WTC11 (cell line): ENCODE measurements around the gene PDE3B. TPM values are rescaled to one million over a fixed set of nuclear protein-coding genes. Genes with fewer than 3 reads are reported as not detected.

Source experiments
- ATAC-seq: fragments of 200-7000 bp; cut with Tn5 transposase; 2 replicates; pipeline ENCODE4 v1.10.0; 2021; ENCODE audit warnings: mild to moderate bottlenecking, moderate library complexity
- CTCF ChIA-PET: fragments of 300-600 bp; sonication (Branson Sonifier 250); formaldehyde crosslinking; loops from one replicate; lab custom pipeline; 2021; ENCODE audit warnings: antibody characterized with exemption; lab: Charles Lee
- POLR2A ChIA-PET: fragments of 350-600 bp; sonication (Branson Sonifier 250); formaldehyde crosslinking; loops from one replicate; lab custom pipeline; 2021; ENCODE audit warnings: antibody characterized with exemption; lab: Charles Lee
- DNase-seq: peaks from one replicate; pipeline ENCODE4 v3.0.0; 2021; ENCODE audit warnings: low spot score
- H3K27ac Mint-ChIP-seq: 2 replicates; pipeline ENCODE4 v1.8.0; 2021; ENCODE audit warnings: mixed read lengths
- H3K27me3 Mint-ChIP-seq: 2 replicates; pipeline ENCODE4 v1.8.0; 2021; ENCODE audit warnings: low read depth, mild to moderate bottlenecking, moderate library complexity, mixed read lengths
- H3K36me3 Mint-ChIP-seq: 2 replicates; pipeline ENCODE4 v1.8.0; 2021; ENCODE audit warnings: mixed read lengths
- H3K4me1 Mint-ChIP-seq: 2 replicates; pipeline ENCODE4 v1.8.0; 2022; ENCODE audit warnings: mixed read lengths
- H3K4me3 Mint-ChIP-seq: 2 replicates; pipeline ENCODE4 v1.8.0; 2021; ENCODE audit warnings: mild to moderate bottlenecking, moderate library complexity, mixed read lengths
- H3K9me3 Mint-ChIP-seq: 2 replicates; pipeline ENCODE4 v1.8.0; 2021; ENCODE audit warnings: mixed read lengths
- ETV6 ChIP-seq: sonication (generic); formaldehyde crosslinking; IDR thresholded peaks from 2 replicates; pipeline ENCODE4 v1.8.1; 2022; ENCODE audit warnings: mild to moderate bottlenecking, missing genetic modification reagents
- FOXJ3 ChIP-seq: sonication (generic); formaldehyde crosslinking; IDR thresholded peaks from 2 replicates; pipeline ENCODE4 v1.9.0; 2021; ENCODE audit warnings: missing genetic modification reagents, mild to moderate bottlenecking, borderline replicate concordance
- GTF2I ChIP-seq: fragments of 250-450 bp; sonication (Bioruptor Pico); conservative IDR thresholded peaks from 2 replicates; pipeline ENCODE4 v1.4.0; 2021; ENCODE audit warnings: mild to moderate bottlenecking
- HMGXB4 ChIP-seq: sonication (generic); formaldehyde crosslinking; IDR thresholded peaks from 2 replicates; pipeline ENCODE4 v1.8.1; 2023; ENCODE audit warnings: mild to moderate bottlenecking, moderate library complexity, missing genetic modification reagents
- IRF1 ChIP-seq: sonication (generic); formaldehyde crosslinking; IDR thresholded peaks from 2 replicates; pipeline ENCODE4 v1.8.0; 2023; ENCODE audit warnings: missing genetic modification reagents
- SMAD4 ChIP-seq: sonication (generic); formaldehyde crosslinking; IDR thresholded peaks from 2 replicates; pipeline ENCODE4 v1.8.0; 2022; ENCODE audit warnings: mild to moderate bottlenecking, missing genetic modification reagents
- SOX15 ChIP-seq: fragments of 250-450 bp; sonication (Bioruptor Pico); IDR thresholded peaks from 2 replicates; pipeline ENCODE4 v1.9.0; 2021; ENCODE audit warnings: mild to moderate bottlenecking
- SP1 ChIP-seq: sonication (generic); formaldehyde crosslinking; conservative IDR thresholded peaks from 2 replicates; pipeline ENCODE4 v1.8.1; 2022; ENCODE audit warnings: missing genetic modification reagents
- TEAD4 ChIP-seq: sonication (generic); formaldehyde crosslinking; IDR thresholded peaks from 2 replicates; pipeline ENCODE4 v1.8.0; 2022; ENCODE audit warnings: mild to moderate bottlenecking, missing genetic modification reagents
- ZMAT4 ChIP-seq: fragments of 250-450 bp; sonication (Bioruptor Pico); IDR thresholded peaks from 2 replicates; pipeline ENCODE4 v1.9.0; 2021; ENCODE audit warnings: mild to moderate bottlenecking
- ZNF317 ChIP-seq: sonication (generic); formaldehyde crosslinking; IDR thresholded peaks from 2 replicates; pipeline ENCODE4 v1.8.1; 2023; ENCODE audit warnings: low read depth, mild to moderate bottlenecking, moderate library complexity, missing genetic modification reagents, borderline replicate concordance
- ZNF396 ChIP-seq: fragments of 250-450 bp; sonication (Bioruptor Pico); IDR thresholded peaks from 2 replicates; pipeline ENCODE4 v1.8.0; 2021; ENCODE audit warnings: mild to moderate bottlenecking, moderate library complexity, borderline replicate concordance
- total RNA-seq: library from RNA; stranded (reverse); gene quantifications from 3 replicates; pipeline ENCODE4 v1.2.3, GENCODE V29; 2021
- TF ChIP-seq, protein P1 (sequence below): fragments of 250-450 bp; sonication (Bioruptor Pico); conservative IDR thresholded peaks from 2 replicates; pipeline ENCODE4 v1.9.0; 2021; ENCODE audit warnings: mild to moderate bottlenecking
- TF ChIP-seq, protein P2 (sequence below): fragments of 250-450 bp; sonication (Bioruptor Pico); IDR thresholded peaks from 2 replicates; pipeline ENCODE4 v1.9.0; 2021; ENCODE audit warnings: mild to moderate bottlenecking
- TF ChIP-seq, protein P3 (sequence below): sonication (generic); formaldehyde crosslinking; IDR thresholded peaks from 2 replicates; pipeline ENCODE4 v1.8.1; 2022; ENCODE audit warnings: low read depth, mild to moderate bottlenecking, moderate library complexity, missing genetic modification reagents, borderline replicate concordance
- TF ChIP-seq, protein P4 (sequence below): sonication (generic); formaldehyde crosslinking; IDR thresholded peaks from 2 replicates; pipeline ENCODE4 v1.8.0; 2022; ENCODE audit warnings: mild to moderate bottlenecking, missing genetic modification reagents

The PDE3B gene
- total RNA-seq, 1 experiment from 2014 or later, result 9.6 TPM

GRCh38 chr11:14906993-14907392 lies 263.4 kb downstream of the PDE3B start:
- H3K9me3 Mint-ChIP-seq, result no peaks in the 10 kb centered on the region
- H3K4me3 Mint-ChIP-seq, result no peak overlapping the region
- CTCF ChIA-PET, result interaction anchor here (0.7 to 5.4 kb wide), 63 partner anchors 8 to 485 kb away, joined by 3 to 181 read pairs (median 7); partner anchors contain the start of genes CALCB, COPB1, CYP2R1 and PDE3B
- DNase-seq (no peak), ATAC-seq (no peak)
- H3K36me3 Mint-ChIP-seq, result no peaks in the 10 kb centered on the region
- POLR2A ChIA-PET, result interaction anchor here (0.9 to 2.9 kb wide), 4 partner anchors 15 to 387 kb away, joined by 5 to 14 read pairs (median 6); partner anchors contain the start of genes CYP2R1, PDE3B and PSMA1
- peaks cover 26% of the 10 kb centered on the region for H3K27me3 Mint-ChIP-seq
- H3K4me1 Mint-ChIP-seq, result peaks cover 18% of the 10 kb centered on the region
- H3K27ac Mint-ChIP-seq, result no peak overlapping the region
- TF ChIP-seq TEAD4, result no peak
- TF ChIP-seq IRF1 (CRISPR knock-in tag), result no peak
- TF ChIP-seq ZMAT4 (CRISPR knock-in tag), result no peak
- no peak for TF ChIP-seq SP1 (CRISPR knock-in tag)
- TF ChIP-seq GTF2I (CRISPR knock-in tag), result no peak
- TF ChIP-seq FOXJ3 (CRISPR knock-in tag), result no peak
- no peak for TF ChIP-seq ZNF396 (CRISPR knock-in tag)
- no peak for TF ChIP-seq SOX15 (CRISPR knock-in tag)
- no peak for TF ChIP-seq ETV6 (CRISPR knock-in tag)
- TF ChIP-seq, protein P1, sequence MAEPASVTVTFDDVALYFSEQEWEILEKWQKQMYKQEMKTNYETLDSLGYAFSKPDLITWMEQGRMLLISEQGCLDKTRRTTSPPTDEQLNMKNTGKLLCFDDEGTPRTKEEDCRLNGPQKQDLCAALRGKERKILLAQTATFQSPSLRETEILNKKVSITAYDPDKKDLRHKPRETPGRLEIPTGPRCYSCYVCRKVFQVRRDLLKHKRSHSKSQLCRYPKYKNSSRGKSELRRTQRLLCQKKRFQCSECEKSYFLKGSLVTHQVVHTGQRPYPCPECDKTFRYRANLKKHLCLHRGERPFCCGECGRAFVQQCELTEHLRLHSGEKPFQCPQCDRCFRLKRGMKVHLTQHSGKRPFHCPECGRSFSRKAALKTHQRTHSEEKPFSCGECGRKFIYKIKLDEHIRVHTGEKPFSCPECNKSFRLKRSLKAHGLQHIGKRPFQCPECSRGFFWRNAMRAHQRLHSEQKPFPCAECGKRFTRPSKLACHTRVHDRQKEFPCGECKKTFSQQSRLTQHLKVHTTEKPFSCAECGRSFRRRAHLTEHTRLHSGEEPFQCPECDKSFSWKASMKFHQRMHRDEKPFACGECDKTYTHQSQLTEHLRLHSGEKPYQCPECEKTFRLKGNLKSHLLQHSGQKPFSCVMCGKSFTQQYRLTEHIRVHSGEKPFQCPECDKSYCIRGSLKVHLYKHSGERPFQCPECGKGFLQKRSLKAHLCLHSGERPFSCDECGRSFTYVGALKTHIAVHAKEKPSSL (CRISPR knock-in tag), result no peak
- TF ChIP-seq ZNF317 (CRISPR knock-in tag), result no peak
- TF ChIP-seq, protein P2, sequence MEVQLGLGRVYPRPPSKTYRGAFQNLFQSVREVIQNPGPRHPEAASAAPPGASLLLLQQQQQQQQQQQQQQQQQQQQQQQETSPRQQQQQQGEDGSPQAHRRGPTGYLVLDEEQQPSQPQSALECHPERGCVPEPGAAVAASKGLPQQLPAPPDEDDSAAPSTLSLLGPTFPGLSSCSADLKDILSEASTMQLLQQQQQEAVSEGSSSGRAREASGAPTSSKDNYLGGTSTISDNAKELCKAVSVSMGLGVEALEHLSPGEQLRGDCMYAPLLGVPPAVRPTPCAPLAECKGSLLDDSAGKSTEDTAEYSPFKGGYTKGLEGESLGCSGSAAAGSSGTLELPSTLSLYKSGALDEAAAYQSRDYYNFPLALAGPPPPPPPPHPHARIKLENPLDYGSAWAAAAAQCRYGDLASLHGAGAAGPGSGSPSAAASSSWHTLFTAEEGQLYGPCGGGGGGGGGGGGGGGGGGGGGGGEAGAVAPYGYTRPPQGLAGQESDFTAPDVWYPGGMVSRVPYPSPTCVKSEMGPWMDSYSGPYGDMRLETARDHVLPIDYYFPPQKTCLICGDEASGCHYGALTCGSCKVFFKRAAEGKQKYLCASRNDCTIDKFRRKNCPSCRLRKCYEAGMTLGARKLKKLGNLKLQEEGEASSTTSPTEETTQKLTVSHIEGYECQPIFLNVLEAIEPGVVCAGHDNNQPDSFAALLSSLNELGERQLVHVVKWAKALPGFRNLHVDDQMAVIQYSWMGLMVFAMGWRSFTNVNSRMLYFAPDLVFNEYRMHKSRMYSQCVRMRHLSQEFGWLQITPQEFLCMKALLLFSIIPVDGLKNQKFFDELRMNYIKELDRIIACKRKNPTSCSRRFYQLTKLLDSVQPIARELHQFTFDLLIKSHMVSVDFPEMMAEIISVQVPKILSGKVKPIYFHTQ, result no peak
- TF ChIP-seq SMAD4, result no peak
- TF ChIP-seq HMGXB4 (CRISPR knock-in tag), result no peak
- TF ChIP-seq, protein P3, sequence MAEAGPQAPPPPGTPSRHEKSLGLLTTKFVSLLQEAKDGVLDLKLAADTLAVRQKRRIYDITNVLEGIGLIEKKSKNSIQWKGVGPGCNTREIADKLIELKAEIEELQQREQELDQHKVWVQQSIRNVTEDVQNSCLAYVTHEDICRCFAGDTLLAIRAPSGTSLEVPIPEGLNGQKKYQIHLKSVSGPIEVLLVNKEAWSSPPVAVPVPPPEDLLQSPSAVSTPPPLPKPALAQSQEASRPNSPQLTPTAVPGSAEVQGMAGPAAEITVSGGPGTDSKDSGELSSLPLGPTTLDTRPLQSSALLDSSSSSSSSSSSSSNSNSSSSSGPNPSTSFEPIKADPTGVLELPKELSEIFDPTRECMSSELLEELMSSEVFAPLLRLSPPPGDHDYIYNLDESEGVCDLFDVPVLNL (CRISPR knock-in tag), result no peak
- TF ChIP-seq, protein P4, sequence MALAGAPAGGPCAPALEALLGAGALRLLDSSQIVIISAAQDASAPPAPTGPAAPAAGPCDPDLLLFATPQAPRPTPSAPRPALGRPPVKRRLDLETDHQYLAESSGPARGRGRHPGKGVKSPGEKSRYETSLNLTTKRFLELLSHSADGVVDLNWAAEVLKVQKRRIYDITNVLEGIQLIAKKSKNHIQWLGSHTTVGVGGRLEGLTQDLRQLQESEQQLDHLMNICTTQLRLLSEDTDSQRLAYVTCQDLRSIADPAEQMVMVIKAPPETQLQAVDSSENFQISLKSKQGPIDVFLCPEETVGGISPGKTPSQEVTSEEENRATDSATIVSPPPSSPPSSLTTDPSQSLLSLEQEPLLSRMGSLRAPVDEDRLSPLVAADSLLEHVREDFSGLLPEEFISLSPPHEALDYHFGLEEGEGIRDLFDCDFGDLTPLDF (CRISPR knock-in tag), result no peak
